Smooth muscle cell (in vitro differentiated cells): ENCODE results near the gene PPFIBP1. TPM values are rescaled to one million over a fixed set of nuclear protein-coding genes. Genes with fewer than 3 reads are reported as not detected.
A peak's percentile ranks its signal among the peaks of the same experiment; 100 is the strongest.

ENCODE experiments used
- DNase-seq: peaks from one replicate; lab custom pipeline; 2025; ENCODE audit not compliant: unreplicated experiment; lab: John Stamatoyannopoulos, UW
- H2AFZ ChIP-seq: fragments of 200-600 bp; sonication (generic); 2 replicates; pipeline ENCODE4 v1.6.0; 2016; ENCODE audit warnings: antibody characterized with exemption, low read depth, mild to moderate bottlenecking
- H3F3A ChIP-seq: fragments of 200-600 bp; sonication (generic); 2 replicates; pipeline ENCODE4 v1.6.0; 2017; ENCODE audit warnings: antibody characterized with exemption, low read depth
- H3K27ac ChIP-seq: fragments of 200-600 bp; sonication (generic); 2 replicates; pipeline ENCODE4 v1.5.1; 2016; ENCODE audit warnings: low read depth, mild to moderate bottlenecking
- H3K27me3 ChIP-seq: fragments of 200-600 bp; sonication (generic); 2 replicates; pipeline ENCODE4 v1.6.1; 2016; ENCODE audit warnings: low read depth, mild to moderate bottlenecking
- H3K36me3 ChIP-seq: fragments of 200-600 bp; sonication (generic); 2 replicates; pipeline ENCODE4 v1.5.1; 2016; ENCODE audit warnings: low read depth
- H3K4me1 ChIP-seq: fragments of 200-600 bp; sonication (generic); 2 replicates; pipeline ENCODE4 v1.5.1; 2016; ENCODE audit warnings: low read depth
- H3K4me2 ChIP-seq: fragments of 200-600 bp; sonication (generic); 2 replicates; pipeline ENCODE4 v1.6.0; 2016; ENCODE audit warnings: mild to moderate bottlenecking
- H3K4me3 ChIP-seq: fragments of 200-600 bp; sonication (generic); 2 replicates; pipeline ENCODE4 v1.5.1; 2016; ENCODE audit warnings: mild to moderate bottlenecking
- H3K79me2 ChIP-seq: fragments of 200-600 bp; sonication (generic); 2 replicates; pipeline ENCODE4 v1.6.0; 2016; ENCODE audit warnings: low read depth, mild to moderate bottlenecking
- H3K9ac ChIP-seq: fragments of 200-600 bp; sonication (generic); 2 replicates; pipeline ENCODE4 v1.6.0; 2016; ENCODE audit warnings: low read depth
- H3K9me3 ChIP-seq: fragments of 200-600 bp; sonication (generic); replicated peaks from 2 replicates; pipeline ENCODE4 v1.5.1; 2016; ENCODE audit warnings: low read depth
- H4K20me1 ChIP-seq: fragments of 200-600 bp; sonication (generic); 2 replicates; pipeline ENCODE4 v1.6.0; 2016; ENCODE audit warnings: low read depth
- WGBS: methylation state at CpG from one replicate; pipeline ENCODE4 v1.1.7; 2016; ENCODE audit warnings: low lambda C conversion rate; 5-methylcytosine and 5-hydroxymethylcytosine counted together
- polyA plus RNA-seq: library from polyadenylated mRNA; unstranded; fragments of >200 nt; fragmentation: Nextera tagmentation; extraction: Ambion mirVana; gene quantifications from 2 replicates; pipeline ENCODE4 v1.2.1, GENCODE V29; 2016
- total RNA-seq: library from RNA; depleted of rRNA; stranded (reverse); fragments of >200 nt; gene quantifications from 2 replicates; pipeline ENCODE4 v1.2.3, GENCODE V29; 2014
- TF ChIP-seq, protein P1 (sequence below): fragments of 200-600 bp; sonication (generic); IDR thresholded peaks from 2 replicates; pipeline ENCODE4 v1.5.1; 2017; ENCODE audit warnings: borderline replicate concordance, mild to moderate bottlenecking, antibody characterized with exemption; ENCODE audit not compliant: insufficient read depth, poor library complexity, severe bottlenecking

PPFIBP1 gene
- total and polyA plus RNA-seq, 2 experiments from 2014 or later = 45.7 to 150 TPM

DNA sequence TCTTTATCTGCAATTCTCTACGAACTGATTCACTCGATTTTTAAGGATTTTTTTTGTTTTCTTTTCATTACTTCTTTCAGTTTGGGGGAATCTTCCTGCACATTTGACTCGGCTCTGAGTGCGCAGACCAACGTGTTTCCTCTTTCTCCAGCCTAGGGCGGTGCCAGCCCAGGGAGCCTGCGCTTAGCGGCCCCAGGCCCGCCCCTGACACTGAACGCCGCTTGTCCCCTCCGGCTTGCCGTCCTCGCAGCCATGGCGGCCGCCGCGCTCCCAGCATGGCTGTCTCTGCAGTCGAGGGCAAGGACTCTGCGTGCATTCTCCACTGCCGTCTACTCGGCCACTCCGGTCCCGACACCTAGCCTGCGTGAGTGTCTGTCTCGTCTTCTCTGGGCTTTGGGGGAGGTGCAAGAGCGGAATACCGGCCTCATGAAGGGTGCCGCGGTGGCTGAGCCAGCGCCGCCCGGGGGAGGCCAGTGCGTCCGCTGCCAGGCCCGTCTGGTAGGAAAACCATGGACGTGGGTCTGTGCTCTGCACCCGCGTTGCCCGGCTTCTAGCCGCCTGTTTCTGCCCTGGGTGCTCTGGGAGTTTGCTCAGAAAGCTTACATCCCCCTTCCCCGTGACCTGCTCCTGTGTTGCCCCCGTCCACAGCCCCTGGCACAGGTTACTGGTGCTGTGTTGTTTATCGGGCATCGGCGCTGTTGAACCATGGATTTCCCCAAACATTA is 186.7 kb downstream of the PPFIBP1 start, which contains the start of gene MRPS35:
Gene MRPS35, plus strand, starts transcription at position 241 of the 725 bp plus-strand sequence. Its CDS starts 12 bp downstream, at position 253.
- Histone ChIP-seq H3K4me3 (peak within 1 kb of the TSS; percentile 79), H3K36me3 (no peaks in the 10 kb centered on the region), H3K4me2 (peak within 1 kb of the TSS; percentile 96), H3K79me2 (peaks cover 51% of the 10 kb centered on the region), H3K27ac (peak within 1 kb of the TSS; percentile 73), H3F3A (no peaks in the 10 kb centered on the region), H3K9ac (peak within 1 kb of the TSS; percentile 86), H3K27me3 (no peaks in the 10 kb centered on the region), H3K4me1 (peaks cover 10% of the 10 kb centered on the region), H4K20me1 (peaks cover 16% of the 10 kb centered on the region), H3K9me3 (no peaks in the 10 kb centered on the region), H2AFZ (peak within 1 kb of the TSS; percentile 88)
- WGBS = under 1% methylated on average over 46 of the region's 46 CpGs
- peak; percentile 62 for DNase-seq
- TF ChIP-seq, protein P1, sequence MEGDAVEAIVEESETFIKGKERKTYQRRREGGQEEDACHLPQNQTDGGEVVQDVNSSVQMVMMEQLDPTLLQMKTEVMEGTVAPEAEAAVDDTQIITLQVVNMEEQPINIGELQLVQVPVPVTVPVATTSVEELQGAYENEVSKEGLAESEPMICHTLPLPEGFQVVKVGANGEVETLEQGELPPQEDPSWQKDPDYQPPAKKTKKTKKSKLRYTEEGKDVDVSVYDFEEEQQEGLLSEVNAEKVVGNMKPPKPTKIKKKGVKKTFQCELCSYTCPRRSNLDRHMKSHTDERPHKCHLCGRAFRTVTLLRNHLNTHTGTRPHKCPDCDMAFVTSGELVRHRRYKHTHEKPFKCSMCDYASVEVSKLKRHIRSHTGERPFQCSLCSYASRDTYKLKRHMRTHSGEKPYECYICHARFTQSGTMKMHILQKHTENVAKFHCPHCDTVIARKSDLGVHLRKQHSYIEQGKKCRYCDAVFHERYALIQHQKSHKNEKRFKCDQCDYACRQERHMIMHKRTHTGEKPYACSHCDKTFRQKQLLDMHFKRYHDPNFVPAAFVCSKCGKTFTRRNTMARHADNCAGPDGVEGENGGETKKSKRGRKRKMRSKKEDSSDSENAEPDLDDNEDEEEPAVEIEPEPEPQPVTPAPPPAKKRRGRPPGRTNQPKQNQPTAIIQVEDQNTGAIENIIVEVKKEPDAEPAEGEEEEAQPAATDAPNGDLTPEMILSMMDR = no peak

DNA sequence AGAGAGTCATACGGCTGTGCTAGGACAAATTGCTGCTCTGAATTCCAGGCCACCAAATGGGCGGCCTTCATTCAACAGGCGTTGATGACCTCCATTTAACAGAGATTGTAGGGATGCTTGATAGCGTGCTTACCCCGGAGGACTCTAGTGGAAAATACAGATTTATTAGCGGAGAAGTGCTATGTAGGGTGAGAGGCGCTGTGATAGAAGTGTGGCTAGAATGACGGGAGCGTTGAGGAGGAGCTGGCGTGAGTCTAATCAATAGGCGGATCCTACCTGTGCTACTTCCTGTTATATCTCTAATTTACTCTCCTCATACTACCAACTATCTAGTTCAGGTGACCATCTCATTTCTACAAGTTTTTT is 187.3 kb downstream of the PPFIBP1 start:
- Histone ChIP-seq H3K4me3 (peak overlapping the region; percentile 79), H2AFZ (peak overlapping the region; percentile 88), H3K79me2 (peaks cover 54% of the 10 kb centered on the region), H3K4me1 (peaks cover 10% of the 10 kb centered on the region), H3K4me2 (peak overlapping the region; percentile 96), H3K9ac (peak overlapping the region; percentile 86), H3K27ac (peak overlapping the region; percentile 73), H4K20me1 (peaks cover 16% of the 10 kb centered on the region), H3K27me3 (no peaks in the 10 kb centered on the region), H3K36me3 (no peaks in the 10 kb centered on the region), H3K9me3 (no peaks in the 10 kb centered on the region), H3F3A (no peaks in the 10 kb centered on the region)
- DNase-seq = no peak
- TF ChIP-seq, protein P1 = no peak
- 4% methylated on average over 11 of the region's 11 CpGs for WGBS

DNA sequence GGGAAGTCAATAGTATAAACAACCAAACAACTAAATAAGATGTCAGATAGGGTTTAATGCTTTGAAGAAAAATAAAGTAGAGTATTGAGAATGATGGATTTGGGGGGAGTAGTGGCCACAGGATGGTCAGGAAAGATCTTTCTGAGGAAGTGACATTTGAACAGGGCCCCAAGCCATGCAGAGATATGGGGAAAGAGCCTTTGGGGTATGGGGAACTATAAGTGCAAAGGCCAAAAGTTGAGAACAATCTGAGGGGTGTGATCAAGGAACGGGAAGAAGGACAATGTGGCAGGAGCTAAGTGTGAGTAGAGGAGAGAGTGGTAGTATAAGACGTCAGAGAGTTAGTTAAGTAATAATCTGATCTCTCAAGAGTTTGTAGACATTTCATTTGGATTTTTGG is 188.0 kb downstream of the PPFIBP1 start:
- Histone ChIP-seq H3K79me2 (peaks cover 55% of the 10 kb centered on the region), H3K9me3 (no peaks in the 10 kb centered on the region), H3F3A (no peaks in the 10 kb centered on the region), H3K27me3 (no peaks in the 10 kb centered on the region), H3K27ac (peak overlapping the region; percentile 73), H4K20me1 (peaks cover 16% of the 10 kb centered on the region), H2AFZ (no peak overlapping the region), H3K36me3 (no peaks in the 10 kb centered on the region), H3K4me2 (peak overlapping the region; percentile 96), H3K9ac (peak overlapping the region; percentile 86), H3K4me1 (peaks cover 10% of the 10 kb centered on the region), H3K4me3 (peak overlapping the region; percentile 79)
- TF ChIP-seq, protein P1 = no peak
- WGBS = 94% methylated on average over 2 of the region's 2 CpGs
- DNase-seq = no peak

DNA sequence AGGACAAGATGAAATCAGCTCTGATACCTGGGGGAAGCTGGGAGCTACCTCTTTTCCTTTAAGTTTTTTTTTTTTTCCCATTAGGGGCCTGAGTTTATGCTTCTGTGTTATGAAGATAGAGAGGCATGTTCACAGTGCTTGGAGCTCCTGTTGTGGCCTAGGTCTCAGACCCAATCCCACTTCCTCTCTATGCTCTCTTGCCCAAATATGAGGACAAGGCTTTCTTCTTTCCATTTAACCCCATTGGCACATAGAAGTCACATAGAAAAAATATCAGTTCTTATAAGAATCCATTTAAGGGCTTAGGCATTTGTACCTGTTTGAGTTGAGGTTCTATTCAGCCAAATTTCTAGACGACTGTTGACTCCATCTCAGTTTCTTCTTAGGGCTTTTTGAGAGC is 199.2 kb downstream of the PPFIBP1 start:
- Histone ChIP-seq H3K36me3 (peaks cover 23% of the 10 kb centered on the region), H4K20me1 (no peaks in the 10 kb centered on the region), H2AFZ (no peak overlapping the region), H3K4me1 (no peaks in the 10 kb centered on the region), H3K9ac (no peak overlapping the region), H3K79me2 (peaks cover 16% of the 10 kb centered on the region), H3K9me3 (no peaks in the 10 kb centered on the region), H3F3A (no peaks in the 10 kb centered on the region), H3K4me2 (no peak overlapping the region), H3K4me3 (no peak overlapping the region), H3K27me3 (no peaks in the 10 kb centered on the region), H3K27ac (no peak overlapping the region)
- TF ChIP-seq, protein P1 = no peak
- no peak for DNase-seq
- 91% methylated on average over 1 of the region's 1 CpG for WGBS
